Left lung (tissue), 10 donors: ENCODE measurements around the gene ADCK2. TPM values are rescaled to one million over a fixed set of nuclear protein-coding genes. Genes with fewer than 3 reads are reported as not detected.
"Not testable (repeated sequence)": the region's sequence is repeated elsewhere in the genome, so short reads cannot be mapped to it uniquely, and the experiment has no call there.

Experiments
- ATAC-seq: fragments of 200-7000 bp; cut with Tn5 transposase; one replicate; pipeline ENCODE4 v1.9.1; 2020; ENCODE audit warnings: moderate library complexity
- DNase-seq, 4 donors: peaks; one replicate each; pipeline ENCODE4 v3.0.0-alpha.2; 2013 to 2020
- H3K27ac ChIP-seq, 2 donors: fragments of 200-600 bp; sonication (generic) in 1 of 2; one replicate each; pipeline versions ENCODE4 v1.5.0 to v1.8.0; 2020 to 2021
- H3K27me3 ChIP-seq, 2 donors: fragments of 200-600 bp; sonication (generic) in 1 of 2; one replicate each; pipeline versions ENCODE4 v1.5.0 to v1.8.0; 2020 to 2021
- H3K36me3 ChIP-seq, 2 donors: fragments of 200-600 bp; sonication (generic) in 1 of 2; one replicate each; pipeline versions ENCODE4 v1.5.0 to v1.8.0; 2020 to 2021
- H3K4me1 ChIP-seq, 2 donors: fragments of 200-600 bp; one replicate each; pipeline ENCODE4 v1.8.0; 2021
- H3K4me3 ChIP-seq, 2 donors: fragments of 200-600 bp; sonication (generic) in 1 of 2; one replicate each; pipeline versions ENCODE4 v1.5.0 to v1.8.0; 2020 to 2021; ENCODE audit warnings: mild to moderate bottlenecking in 1 of 2
- H3K9me3 ChIP-seq, 2 donors: fragments of 200-600 bp; sonication (generic) in 1 of 2; one replicate each; pipeline versions ENCODE4 v1.5.0 to v1.8.0; 2020 to 2021
- CTCF ChIP-seq, 2 donors: fragments of 200-600 bp; sonication (generic) in 1 of 2; IDR thresholded peaks; one replicate each; pipeline versions ENCODE4 v1.5.0 to v1.8.0; 2021; ENCODE audit warnings: antibody characterized with exemption in 2 of 2
- intact Hi-C, 2 donors: fragments of 100-400 bp; cut with DNase I; formaldehyde crosslinking; loops; one replicate each; pipeline versions ENCODE4 v1.11.2 to v1.14.2; 2022
- polyA plus RNA-seq, 6 donors: library from polyadenylated mRNA; unstranded; fragments of 120-200 nt; gene quantifications; one replicate each; pipeline ENCODE4 v1.2.1, GENCODE V29; 2013; ENCODE audit not compliant: insufficient read length in 6 of 6
- total RNA-seq, 2 donors: library from RNA; stranded (reverse); fragmentation: NEBNext Ultra II Directional; extraction: Animal tissue kit (Norgen Biotek cat#: 25700); gene quantifications; one replicate each; pipeline ENCODE4 v1.2.1, GENCODE V29; 2021
- donor health status: DM: no; HTN: yes; CAD: no.
- donor health status: DM: no; HTN: no; CAD: no.

The ADCK2 gene
- total and polyA plus RNA-seq, 8 donors = 14.5 to 22.0 (median 17.7) TPM

GRCh38 chr7:140657891-140658290 lies 14.9 kb upstream of the ADCK2 start:
- Histone ChIP-seq H3K27me3 (no peaks in the 10 kb centered on the region), H3K36me3 (no peaks in the 10 kb centered on the region), H3K4me3 (no peak overlapping the region), H3K27ac (no peak overlapping the region), H3K4me1 (peaks cover 0 to 24% of the 10 kb centered on the region in 2 donors), H3K9me3 (no peaks in the 10 kb centered on the region)
- no peak for DNase-seq
- intact Hi-C loops = loop anchor here in 1 of 2 donors (10.0 kb wide), 1 partner anchor 143 kb away; no protein-coding TSS in a partner anchor
- TF ChIP-seq CTCF (IDR thresholded peaks at IDR 0.05) = no peak
- no peak for ATAC-seq

GRCh38 chr7:140659856-140660255 lies 12.9 kb upstream of the ADCK2 start:
- intact Hi-C loops = loop anchor here in 1 of 2 donors (10.0 kb wide), 1 partner anchor 145 kb away; no protein-coding TSS in a partner anchor
- ATAC-seq = no peak

GRCh38 chr7:140661124-140661523 lies 11.6 kb upstream of the ADCK2 start:
- intact Hi-C loops = no loop called here
- TF ChIP-seq CTCF (IDR thresholded peaks at IDR 0.05) = no peak
- H3K27ac ChIP-seq = no peak overlapping the region
- H3K4me3 ChIP-seq = no peak overlapping the region
- H3K9me3 ChIP-seq = no peaks in the 10 kb centered on the region
- peaks cover 0 to 15% of the 10 kb centered on the region in 2 donors for H3K4me1 ChIP-seq
- no peaks in the 10 kb centered on the region for H3K27me3 ChIP-seq
- no peaks in the 10 kb centered on the region for H3K36me3 ChIP-seq
- ATAC-seq (peak; percentile 13), DNase-seq (no peak)

More at GRCh38 chr7:140659856-140660255, 12.9 kb upstream of the ADCK2 start:
- Histone ChIP-seq H3K4me3 (no peak overlapping the region), H3K36me3 (no peaks in the 10 kb centered on the region), H3K9me3 (no peaks in the 10 kb centered on the region), H3K4me1 (peaks cover 0 to 19% of the 10 kb centered on the region in 2 donors), H3K27me3 (no peaks in the 10 kb centered on the region), H3K27ac (no peak overlapping the region)
- no peak for DNase-seq
- TF ChIP-seq CTCF (IDR thresholded peaks at IDR 0.05) = no peak

GRCh38 chr7:140662938-140663337 lies 9.8 kb upstream of the ADCK2 start:
- H3K27me3 ChIP-seq, intact Hi-C loops, H3K9me3 ChIP-seq, H3K36me3 ChIP-seq, H3K4me1 ChIP-seq, ATAC-seq, H3K27ac ChIP-seq, H3K4me3 ChIP-seq, DNase-seq: not testable (repeated sequence)

GRCh38 chr7:140667476-140667875 lies 5.3 kb upstream of the ADCK2 start:
- no peaks in the 10 kb centered on the region for H3K9me3 ChIP-seq
- intact Hi-C loops = no loop called here
- DNase-seq = no peak

More at GRCh38 chr7:140667476-140667875, 5.3 kb upstream of the ADCK2 start:
- no peak for ATAC-seq
- Histone ChIP-seq H3K36me3 (no peaks in the 10 kb centered on the region), H3K4me3 (no peak overlapping the region), H3K4me1 (peaks cover 0 to 5% of the 10 kb centered on the region in 2 donors), H3K27ac (no peak overlapping the region), H3K27me3 (no peaks in the 10 kb centered on the region)
- TF ChIP-seq CTCF (IDR thresholded peaks at IDR 0.05) = no peak
